DOHH2 (cell line): Measurements from ENCODE around the gene CARD8.
"Not testable (repeated sequence)": the region's sequence is repeated elsewhere in the genome, so short reads cannot be mapped to it uniquely, and the experiment has no call there.

Experiments
- H3F3A ChIP-seq: fragments of 200-600 bp; sonication (generic), shearing (Covaris generic); 2 replicates; pipeline ENCODE4 v1.6.0; 2016; ENCODE audit warnings: antibody characterized with exemption, mild to moderate bottlenecking; ENCODE audit not compliant: control insufficient read depth, insufficient read depth
- H3K27ac ChIP-seq: fragments of 200-600 bp; sonication (generic); 2 replicates; pipeline ENCODE4 v1.5.1; 2014; ENCODE audit warnings: low read depth, mild to moderate bottlenecking, low read length, moderate library complexity
- H3K27me3 ChIP-seq: fragments of 200-600 bp; sonication (generic); 2 replicates; pipeline ENCODE4 v1.6.1; 2014; ENCODE audit warnings: mild to moderate bottlenecking, low read length, mixed read lengths; ENCODE audit not compliant: control insufficient read depth
- H3K36me3 ChIP-seq: fragments of 200-600 bp; sonication (generic); 2 replicates; pipeline ENCODE4 v1.6.1; 2014; ENCODE audit warnings: mild to moderate bottlenecking, low read length, moderate library complexity, mixed read lengths; ENCODE audit not compliant: control insufficient read depth
- H3K4me1 ChIP-seq: fragments of 200-600 bp; sonication (generic); 2 replicates; pipeline ENCODE4 v1.6.1; 2014; ENCODE audit warnings: mild to moderate bottlenecking, low read length, mixed read lengths; ENCODE audit not compliant: control insufficient read depth
- H3K4me2 ChIP-seq: fragments of 200-600 bp; sonication (generic); 2 replicates; pipeline ENCODE4 v1.6.0; 2014; ENCODE audit warnings: mild to moderate bottlenecking, low read length, moderate library complexity
- H3K4me3 ChIP-seq: fragments of 200-600 bp; sonication (generic); 2 replicates; pipeline ENCODE4 v1.5.1; 2014; ENCODE audit warnings: mild to moderate bottlenecking, low read length, mixed read lengths
- H3K79me2 ChIP-seq: fragments of 200-600 bp; sonication (generic); 2 replicates; pipeline ENCODE4 v1.6.1; 2014; ENCODE audit warnings: mild to moderate bottlenecking, low read length, mixed read lengths; ENCODE audit not compliant: control insufficient read depth
- H3K9me2 ChIP-seq: fragments of 200-600 bp; sonication (generic); replicated peaks from 2 replicates; pipeline ENCODE4 v1.6.1; 2014; ENCODE audit warnings: mild to moderate bottlenecking, low read length, mixed read lengths; ENCODE audit not compliant: control insufficient read depth
- H3K9me3 ChIP-seq: fragments of 200-600 bp; sonication (generic); 2 replicates; pipeline ENCODE4 v1.6.1; 2014; ENCODE audit warnings: antibody characterized with exemption, low read length, mixed read lengths; ENCODE audit not compliant: control insufficient read depth, insufficient read depth
- H4K20me1 ChIP-seq: fragments of 200-600 bp; sonication (generic); 2 replicates; pipeline ENCODE4 v1.6.0; 2014; ENCODE audit warnings: low read depth, mild to moderate bottlenecking, antibody characterized with exemption, low read length, moderate library complexity; ENCODE audit not compliant: control insufficient read depth, insufficient read depth
- CTCF ChIP-seq: fragments of 200-600 bp; sonication (generic); IDR thresholded peaks from one replicate; pipeline ENCODE4 v1.5.1; 2014; ENCODE audit warnings: antibody characterized with exemption, mild to moderate bottlenecking, low read depth, low read length; ENCODE audit not compliant: poor library complexity, severe bottlenecking
- EZH2phosphoT487 ChIP-seq: fragments of 200-600 bp; sonication (generic); IDR thresholded peaks from 2 replicates; pipeline ENCODE4 v1.6.1; 2017; ENCODE audit warnings: borderline replicate concordance, mild to moderate bottlenecking, antibody characterized with exemption, low read length, moderate library complexity, mixed read lengths

The CARD8 gene

GRCh38 chr19:48244281-48244680, 11.4 kb downstream of the CARD8 start:
- Histone ChIP-seq H3K4me3 (peak overlapping the region; percentile 1), H3K4me1 (peaks cover 41% of the 10 kb centered on the region), H3F3A (no peaks in the 10 kb centered on the region; the same call in 1 of the 2 replicates), H3K36me3 (peaks cover 71% of the 10 kb centered on the region), H3K79me2 (peaks cover 56% of the 10 kb centered on the region), H3K4me2 (peak overlapping the region; percentile 40), H3K9me3 (no peaks in the 10 kb centered on the region), H3K27me3 (no peaks in the 10 kb centered on the region), H3K27ac (peak overlapping the region; percentile 0; the same call in 1 of the 2 replicates), H3K9me2 (no peaks in the 10 kb centered on the region), H4K20me1 (no peaks in the 10 kb centered on the region)
- TF ChIP-seq CTCF = no peak
- no peak for TF ChIP-seq EZH2phosphoT487

- H3K9me2 ChIP-seq = not testable (repeated sequence)
- Histone ChIP-seq H3K79me2 (peaks cover 33% of the 10 kb centered on the region), H3K4me1 (peaks cover 25% of the 10 kb centered on the region)
Observed at GRCh38 chr19:48241771-48242170, 13.9 kb downstream of the CARD8 start.

GRCh38 chr19:48239582-48240141, 16.1 kb downstream of the CARD8 start:
- no peaks in the 10 kb centered on the region; the same call in 1 of the 2 replicates for H3F3A ChIP-seq
- H3K4me2 ChIP-seq = no peak overlapping the region
- H3K9me3 ChIP-seq = no peaks in the 10 kb centered on the region
- no peaks in the 10 kb centered on the region for H4K20me1 ChIP-seq
- H3K27me3 ChIP-seq = no peaks in the 10 kb centered on the region
- peaks cover 9% of the 10 kb centered on the region for H3K4me1 ChIP-seq
- H3K79me2 ChIP-seq = peaks cover 16% of the 10 kb centered on the region
- H3K27ac ChIP-seq = no peak overlapping the region
- H3K36me3 ChIP-seq = peaks cover 63% of the 10 kb centered on the region
- TF ChIP-seq CTCF (no peak), EZH2phosphoT487 (no peak)
- H3K9me2 ChIP-seq = no peaks in the 10 kb centered on the region
- H3K4me3 ChIP-seq = no peak overlapping the region

More at GRCh38 chr19:48241771-48242170, 13.9 kb downstream of the CARD8 start:
- not testable (repeated sequence) for H3K9me3 ChIP-seq, H3K27ac ChIP-seq, H3K4me2 ChIP-seq, H3K4me3 ChIP-seq, H3F3A ChIP-seq, H3K27me3 ChIP-seq, H4K20me1 ChIP-seq
- peaks cover 67% of the 10 kb centered on the region for H3K36me3 ChIP-seq

GRCh38 chr19:48239120-48239519, 16.6 kb downstream of the CARD8 start:
- no peak overlapping the region for H3K4me3 ChIP-seq
- no peaks in the 10 kb centered on the region for H3K9me3 ChIP-seq
- no peaks in the 10 kb centered on the region for H4K20me1 ChIP-seq
- no peak for TF ChIP-seq CTCF
- TF ChIP-seq EZH2phosphoT487 = no peak
- no peaks in the 10 kb centered on the region for H3K9me2 ChIP-seq
- peaks cover 4% of the 10 kb centered on the region; the same call in 1 of the 2 replicates for H3K4me1 ChIP-seq
- H3K27me3 ChIP-seq = no peaks in the 10 kb centered on the region
- peaks cover 10% of the 10 kb centered on the region for H3K79me2 ChIP-seq
- no peak overlapping the region for H3K27ac ChIP-seq
- no peak overlapping the region for H3K4me2 ChIP-seq
- peaks cover 63% of the 10 kb centered on the region for H3K36me3 ChIP-seq
- no peaks in the 10 kb centered on the region; the same call in 1 of the 2 replicates for H3F3A ChIP-seq
